Panc1 (cell line): Measurements from ENCODE around the gene SEMA4B. TPM values are rescaled to one million over a fixed set of nuclear protein-coding genes. Genes with fewer than 3 reads are reported as not detected.

Experiments used
- total RNA-seq: library from RNA; stranded (reverse); gene quantifications from one replicate; pipeline ENCODE4 v1.2.1, GENCODE V29; 2021; ENCODE audit not compliant: unreplicated experiment

SEMA4B gene
- total RNA-seq, 1 experiment from 2014 or later = 600 TPM

Other genes starting within 250 kb of the SEMA4B start
- gene ZNF710, start 200.0 kb upstream of the SEMA4B start, total RNA-seq = 15.8 TPM
- gene IDH2, start 98.9 kb upstream of the SEMA4B start, total RNA-seq = 197 TPM
- gene CIB1, start 32.6 kb downstream of the SEMA4B start, total RNA-seq = 193 TPM
- 22.8 TPM for gene GDPGP1, start 32.9 kb downstream of the SEMA4B start, total RNA-seq
- 0.39 TPM for gene TTLL13, start 48.2 kb downstream of the SEMA4B start, total RNA-seq
- 137 TPM for gene NGRN, start 64.3 kb downstream of the SEMA4B start, total RNA-seq
- 5.2 TPM for gene ZNF774, start 151.0 kb downstream of the SEMA4B start, total RNA-seq
- gene IQGAP1, start 186.9 kb downstream of the SEMA4B start, total RNA-seq = 228 TPM